Measurements from ENCODE around the gene LRRTM3. TPM values are rescaled to one million over a fixed set of nuclear protein-coding genes. Genes with fewer than 3 reads are reported as not detected.

Gene LRRTM3
- polyA plus RNA-seq: 1.7 and 8.3 TPM in 2 replicates

GRCh38 chr10:66925896-66926715 is at the start of gene LRRTM3:
TSS of gene LRRTM3 (plus strand) at chr10:66926036.

Data from Purkinje cell (primary cell).